MCF 10A (cell line): ENCODE data around the gene SOX15. TPM values are rescaled to one million over a fixed set of nuclear protein-coding genes. Genes with fewer than 3 reads are reported as not detected.

ENCODE experiments used
- BruUV-seq: library from RNA; stranded (reverse); fragments of 400-500 nt; replicated peaks from 2 replicates; lab custom pipeline; 2021; lab: Mats Ljungman, UMichigan
- CTCF ChIA-PET: fragments of 300-600 bp; sonication (Branson Sonifier 250); formaldehyde crosslinking; extraction: SDS; loops from one replicate; lab custom pipeline; 2021; ENCODE audit warnings: antibody characterized with exemption, inconsistent platforms; lab: Yijun Ruan, JAX
- POLR2A ChIA-PET: fragments of 300-600, 350-650 bp; sonication (Branson Sonifier 250); formaldehyde crosslinking; extraction: SDS; loops from one replicate; lab custom pipeline; 2020; ENCODE audit warnings: antibody characterized with exemption, inconsistent platforms; lab: Yijun Ruan, JAX
- DNase-seq: peaks from one replicate; pipeline ENCODE4 v3.0.0-alpha.2; 2018; ENCODE audit not compliant: unreplicated experiment
- H3K27ac Mint-ChIP-seq: one replicate; pipeline ENCODE4 v1.8.0; 2022; ENCODE audit warnings: mild to moderate bottlenecking, low read depth, mixed read lengths; ENCODE audit not compliant: unreplicated experiment
- H3K27me3 Mint-ChIP-seq: one replicate; pipeline ENCODE4 v1.8.0; 2022; ENCODE audit warnings: mixed read lengths; ENCODE audit not compliant: insufficient read depth, unreplicated experiment
- H3K36me3 Mint-ChIP-seq: one replicate; pipeline ENCODE4 v1.8.0; 2022; ENCODE audit warnings: mild to moderate bottlenecking, moderate library complexity, mixed read lengths; ENCODE audit not compliant: insufficient read depth, unreplicated experiment
- H3K4me1 Mint-ChIP-seq: one replicate; pipeline ENCODE4 v1.8.0; 2022; ENCODE audit warnings: mixed read lengths; ENCODE audit not compliant: insufficient read depth, unreplicated experiment
- H3K4me3 Mint-ChIP-seq: one replicate; pipeline ENCODE4 v1.8.0; 2022; ENCODE audit warnings: mild to moderate bottlenecking, moderate library complexity, mixed read lengths; ENCODE audit not compliant: unreplicated experiment
- H3K9me3 Mint-ChIP-seq: one replicate; pipeline ENCODE4 v1.8.0; 2022; ENCODE audit warnings: mixed read lengths; ENCODE audit not compliant: unreplicated experiment
- intact Hi-C: fragments of 100-400 bp; cut with micrococcal nuclease; formaldehyde crosslinking; loops from 2 replicates; pipeline ENCODE4 v1.14.1; 2022
- total RNA-seq: library from RNA; stranded (reverse); gene quantifications from 2 replicates; pipeline ENCODE4 v1.2.3, GENCODE V29; 2022
- TF ChIP-seq, protein P1 (sequence below): fragments of 200-600 bp; IDR thresholded peaks from one replicate; pipeline ENCODE4 v1.8.0; 2022; ENCODE audit warnings: antibody characterized with exemption, mild to moderate bottlenecking; ENCODE audit not compliant: unreplicated experiment

Gene SOX15
- total RNA-seq, 1 experiment from 2014 or later = 34.4 TPM

DNA sequence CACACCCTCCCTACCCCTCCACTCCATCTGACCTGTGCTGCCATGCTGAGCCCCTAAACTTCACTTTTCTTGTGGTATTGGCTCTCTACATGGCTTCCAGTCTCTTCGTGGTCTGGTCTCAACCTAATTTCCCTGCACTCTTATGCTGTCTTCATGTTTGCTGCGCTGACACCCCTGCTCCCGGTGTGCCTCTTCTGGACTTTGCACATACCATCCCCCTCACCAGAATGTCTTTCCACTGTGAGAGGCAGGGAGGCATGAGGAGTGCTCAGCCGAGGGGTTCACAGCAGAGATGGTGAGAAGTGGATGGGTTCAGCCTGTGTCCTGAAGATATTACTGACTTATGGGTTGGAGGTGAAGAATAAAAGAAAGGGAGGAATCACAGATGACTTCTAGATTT lies 38.5 kb downstream of the SOX15 start:
- ChIA-PET POLR2A (interaction anchor here (0.7 to 0.8 kb wide), 2 partner anchors 68 to 89 kb away, joined by 3 read pairs; partner anchors contain the start of gene POLR2A), CTCF (interaction anchor here (0.8 to 3.0 kb wide), 2 partner anchors 36 to 38 kb away, joined by 3 to 13 read pairs; no protein-coding TSS in a partner anchor)

DNA sequence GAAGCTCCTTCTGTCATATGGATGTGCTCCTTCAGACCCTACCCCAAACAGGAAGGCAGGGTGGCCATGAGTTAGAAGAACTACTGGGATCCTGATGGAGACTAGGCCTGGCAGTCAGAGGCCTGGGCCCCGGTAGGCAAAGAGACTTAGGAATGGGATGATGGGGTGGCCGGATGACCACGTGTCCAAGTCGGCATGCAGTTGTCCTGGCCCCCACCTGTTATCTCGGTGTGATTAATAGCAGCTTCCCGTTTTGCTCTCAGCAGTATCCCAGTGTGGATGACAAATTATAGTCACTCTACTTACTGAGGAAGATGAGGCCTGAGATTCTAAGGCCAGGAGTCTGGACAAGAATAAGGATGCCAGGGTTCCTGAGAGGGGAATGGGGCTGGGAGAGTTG lies 39.5 kb downstream of the SOX15 start:
- ChIA-PET POLR2A (interaction anchor here (1.3 kb wide), 2 partner anchors 10 to 37 kb away, joined by 4 to 5 read pairs; no protein-coding TSS in a partner anchor), CTCF (interaction anchor here (0.5 to 4.4 kb wide), 3 partner anchors 10 to 312 kb away, joined by 4 to 22 read pairs (median 6); no protein-coding TSS in a partner anchor)
- Mint-ChIP-seq H3K27me3 (no peaks in the 10 kb centered on the region), H3K36me3 (no peaks in the 10 kb centered on the region), H3K27ac (no peak overlapping the region), H3K4me3 (peak overlapping the region; percentile 62), H3K9me3 (no peaks in the 10 kb centered on the region), H3K4me1 (no peaks in the 10 kb centered on the region)
- BruUV-seq = no TSS peak
- TF ChIP-seq, protein P1, sequence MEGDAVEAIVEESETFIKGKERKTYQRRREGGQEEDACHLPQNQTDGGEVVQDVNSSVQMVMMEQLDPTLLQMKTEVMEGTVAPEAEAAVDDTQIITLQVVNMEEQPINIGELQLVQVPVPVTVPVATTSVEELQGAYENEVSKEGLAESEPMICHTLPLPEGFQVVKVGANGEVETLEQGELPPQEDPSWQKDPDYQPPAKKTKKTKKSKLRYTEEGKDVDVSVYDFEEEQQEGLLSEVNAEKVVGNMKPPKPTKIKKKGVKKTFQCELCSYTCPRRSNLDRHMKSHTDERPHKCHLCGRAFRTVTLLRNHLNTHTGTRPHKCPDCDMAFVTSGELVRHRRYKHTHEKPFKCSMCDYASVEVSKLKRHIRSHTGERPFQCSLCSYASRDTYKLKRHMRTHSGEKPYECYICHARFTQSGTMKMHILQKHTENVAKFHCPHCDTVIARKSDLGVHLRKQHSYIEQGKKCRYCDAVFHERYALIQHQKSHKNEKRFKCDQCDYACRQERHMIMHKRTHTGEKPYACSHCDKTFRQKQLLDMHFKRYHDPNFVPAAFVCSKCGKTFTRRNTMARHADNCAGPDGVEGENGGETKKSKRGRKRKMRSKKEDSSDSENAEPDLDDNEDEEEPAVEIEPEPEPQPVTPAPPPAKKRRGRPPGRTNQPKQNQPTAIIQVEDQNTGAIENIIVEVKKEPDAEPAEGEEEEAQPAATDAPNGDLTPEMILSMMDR = no peak
- intact Hi-C loops = no loop called here
- DNase-seq = no peak

More for the DNA sequence above, 38.5 kb downstream of the SOX15 start:
- no TSS peak for BruUV-seq
- Mint-ChIP-seq H3K27ac (no peak overlapping the region), H3K9me3 (no peaks in the 10 kb centered on the region), H3K4me1 (no peaks in the 10 kb centered on the region), H3K4me3 (no peak overlapping the region), H3K27me3 (no peaks in the 10 kb centered on the region), H3K36me3 (no peaks in the 10 kb centered on the region)
- DNase-seq = no peak
- intact Hi-C loops = no loop called here
- TF ChIP-seq, protein P1 = no peak

DNA sequence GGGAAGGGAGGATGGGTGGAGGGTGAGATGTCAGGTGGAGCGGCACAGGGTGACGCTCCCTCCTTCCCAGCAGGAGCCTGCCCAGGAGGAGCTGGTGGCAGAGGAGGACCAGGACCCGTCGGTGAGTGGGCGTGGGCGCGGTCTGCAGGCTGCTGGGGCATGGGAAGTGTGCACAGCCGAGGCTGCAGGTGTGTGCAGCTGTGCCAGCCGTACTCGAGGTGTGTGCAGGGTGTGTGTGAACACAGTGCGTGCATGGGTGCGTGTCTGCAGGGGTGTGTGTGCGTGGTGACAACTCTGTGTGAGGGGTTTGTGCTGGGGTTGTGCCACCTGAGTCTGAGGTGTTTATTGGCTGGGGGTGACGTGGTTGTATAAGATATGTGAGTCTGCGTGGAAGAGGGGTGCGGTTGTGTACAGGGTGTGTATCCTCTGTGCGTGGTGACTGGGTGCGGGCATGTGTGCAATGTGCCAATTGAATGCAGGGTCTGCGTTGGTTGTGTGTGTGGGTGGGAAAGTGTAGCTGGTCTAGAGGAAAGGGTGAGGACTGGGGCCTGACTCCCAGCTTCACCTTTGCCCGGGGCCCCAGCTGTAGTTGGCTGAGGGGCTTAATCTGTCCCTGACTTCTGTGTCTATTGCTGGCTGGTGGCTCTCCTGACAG lies 40.4 kb downstream of the SOX15 start:
- peak; percentile 11 for DNase-seq
- no peaks in the 10 kb centered on the region for H3K4me1 Mint-ChIP-seq
- H3K9me3 Mint-ChIP-seq = no peaks in the 10 kb centered on the region
- peak overlapping the region; percentile 62 for H3K4me3 Mint-ChIP-seq
- POLR2A ChIA-PET = interaction anchor here (0.5 to 1.3 kb wide), 3 partner anchors 11 to 65 kb away, joined by 3 to 5 read pairs (median 4); partner anchors contain the start of gene FXR2
- H3K27ac Mint-ChIP-seq = no peak overlapping the region
- BruUV-seq = no TSS peak
- TF ChIP-seq, protein P1 = no peak
- H3K27me3 Mint-ChIP-seq = no peaks in the 10 kb centered on the region
- intact Hi-C loops = no loop called here
- no peaks in the 10 kb centered on the region for H3K36me3 Mint-ChIP-seq
- CTCF ChIA-PET = interaction anchor here (0.5 to 4.4 kb wide), 5 partner anchors 11 to 311 kb away, joined by 3 to 22 read pairs (median 5); no protein-coding TSS in a partner anchor
